ENCODE results near the gene VDAC1.

- no peak for TF ChIP-seq GATA2 (IDR thresholded peaks at IDR 0.05; ENCODE audit: low read depth, low read length)
- no peak for TF ChIP-seq GATA3 (IDR thresholded peaks at IDR 0.05; ENCODE audit: low read depth, low read length)
Measured at GRCh38 chr5:134029156-134029555, 24.4 kb upstream of the VDAC1 start.

All from SH-SY5Y (cell line).